T-helper 2 cell (primary cell): ENCODE measurements around the gene MMS19.
"Not testable (repeated sequence)": the region's sequence is repeated elsewhere in the genome, so short reads cannot be mapped to it uniquely, and the experiment has no call there.

ENCODE experiments used
- DNase-seq, 5 experiments: peaks; one replicate each; pipeline versions ENCODE4 v3.0.0 to v3.0.0-alpha.2; 2012 to 2022
- total RNA-seq, 2 donors: gene quantifications; one replicate each; lab custom pipeline; 2026; lab: John Stamatoyannopoulos, UW

Gene MMS19
- 64.8 to 90.5 reads per million in 2 donors for total RNA-seq

GRCh38 chr10:97498076-97498840, at the start of gene MMS19:
Gene MMS19, minus strand, starts transcription at chr10:97498422. Its CDS starts 38 bp downstream, at chr10:97498384.
- peak; percentile 97 to 100 (median 99) for DNase-seq

GRCh38 chr10:97547962-97548361, 49.7 kb upstream of the MMS19 start:
- DNase-seq, result no peak

GRCh38 chr10:97547271-97547600, 49.0 kb upstream of the MMS19 start:
- no peak for DNase-seq

GRCh38 chr10:97546456-97547270, 48.4 kb upstream of the MMS19 start:
- no peak for DNase-seq

- peak in 1 of 5 experiments; percentile 31 for DNase-seq
Observed at GRCh38 chr10:97543025-97543546, 44.9 kb upstream of the MMS19 start.

- DNase-seq, result peak in 1 of 5 experiments; percentile 7
Observed at GRCh38 chr10:97542169-97543024, 44.2 kb upstream of the MMS19 start.

- DNase-seq, result no peak
Observed at GRCh38 chr10:97540669-97541500, 42.7 kb upstream of the MMS19 start.

GRCh38 chr10:97539523-97540200, 41.4 kb upstream of the MMS19 start:
- no peak for DNase-seq

- DNase-seq, result no peak
Observed at GRCh38 chr10:97538839-97539238, 40.6 kb upstream of the MMS19 start.

GRCh38 chr10:97538411-97538810, 40.2 kb upstream of the MMS19 start:
- DNase-seq, result no peak

- DNase-seq, result no peak
Observed at GRCh38 chr10:97537186-97537869, 39.1 kb upstream of the MMS19 start.

- DNase-seq, result peak in 2 of 5 experiments; percentile 9 to 38
Observed at GRCh38 chr10:97534746-97535367, 36.6 kb upstream of the MMS19 start.

- no peak for DNase-seq
Observed at GRCh38 chr10:97533888-97534287, 35.7 kb upstream of the MMS19 start.

- no peak for DNase-seq
Observed at GRCh38 chr10:97532935-97533671, 34.9 kb upstream of the MMS19 start.

- DNase-seq, result no peak
Observed at GRCh38 chr10:97531401-97531986, 33.3 kb upstream of the MMS19 start.

GRCh38 chr10:97529685-97530465, 31.7 kb upstream of the MMS19 start:
- DNase-seq, result no peak

- not testable (repeated sequence) for DNase-seq
Observed at GRCh38 chr10:97528876-97529275, 30.7 kb upstream of the MMS19 start.

GRCh38 chr10:97525683-97526110, 27.5 kb upstream of the MMS19 start:
- DNase-seq, result no peak
